Trophoblast cell (in vitro differentiated cells and primary cell): ENCODE measurements around the gene EXOC4.

Experiments used
- DNase-seq, 2 donors: peaks; one replicate each; pipeline ENCODE4 v3.0.0-alpha.2; 2016
- H2AFZ ChIP-seq: 2 replicates; pipeline ENCODE4 v1.6.1; 2013; ENCODE audit warnings: low read length, moderate library complexity, mild to moderate bottlenecking; ENCODE audit not compliant: insufficient read depth, poor library complexity
- H2AK5ac ChIP-seq: 2 replicates; pipeline ENCODE4 v1.6.1; 2013; ENCODE audit warnings: mild to moderate bottlenecking, low read length
- H2BK120ac ChIP-seq: 2 replicates; pipeline ENCODE4 v1.6.1; 2013; ENCODE audit warnings: low read length, mild to moderate bottlenecking, moderate library complexity; ENCODE audit not compliant: insufficient read depth, poor library complexity
- H2BK12ac ChIP-seq: 2 replicates; pipeline ENCODE4 v1.6.1; 2013; ENCODE audit warnings: mild to moderate bottlenecking, low read length, moderate library complexity
- H2BK5ac ChIP-seq: 2 replicates; pipeline ENCODE4 v1.6.1; 2013; ENCODE audit warnings: low read length, low read depth, moderate library complexity, mild to moderate bottlenecking; ENCODE audit not compliant: poor library complexity
- H3K14ac ChIP-seq: 2 replicates; pipeline ENCODE4 v1.6.1; 2013; ENCODE audit warnings: mild to moderate bottlenecking, low read length
- H3K18ac ChIP-seq: 2 replicates; pipeline ENCODE4 v1.6.1; 2013; ENCODE audit warnings: mild to moderate bottlenecking, low read length
- H3K23ac ChIP-seq: 2 replicates; pipeline ENCODE4 v1.6.1; 2013; ENCODE audit warnings: low read length
- H3K27ac ChIP-seq: 2 replicates; pipeline ENCODE4 v1.5.1; 2013; ENCODE audit warnings: low read depth, mild to moderate bottlenecking, inconsistent platforms, low read length, moderate library complexity
- H3K27me3 ChIP-seq: 2 replicates; pipeline ENCODE4 v1.6.1; 2013; ENCODE audit warnings: inconsistent platforms, mild to moderate bottlenecking, low read length, moderate library complexity; ENCODE audit not compliant: insufficient read depth
- H3K36me3 ChIP-seq, 2 experiments: 1 replicate in 1 of 2; 2 replicates in 1 of 2; pipeline ENCODE4 v1.6.1; 2013; ENCODE audit warnings: low read length in 2 of 2, mild to moderate bottlenecking in 2 of 2, moderate library complexity in 1 of 2; ENCODE audit not compliant: insufficient read depth in 2 of 2, control insufficient read depth in 1 of 2
- H3K4ac ChIP-seq: 2 replicates; pipeline ENCODE4 v1.6.1; 2013; ENCODE audit warnings: low read depth, mild to moderate bottlenecking, low read length, moderate library complexity
- H3K4me1 ChIP-seq, 2 experiments: 1 replicate in 1 of 2; 2 replicates in 1 of 2; pipeline ENCODE4 v1.6.1; 2013; ENCODE audit warnings: low read length in 2 of 2, mild to moderate bottlenecking in 2 of 2, moderate library complexity in 1 of 2; ENCODE audit not compliant: insufficient read depth in 2 of 2, control insufficient read depth in 1 of 2
- H3K4me2 ChIP-seq: 2 replicates; pipeline ENCODE4 v1.6.1; 2013; ENCODE audit warnings: inconsistent platforms, mild to moderate bottlenecking, low read length, moderate library complexity
- H3K4me3 ChIP-seq: 2 replicates; pipeline ENCODE4 v1.5.1; 2013; ENCODE audit warnings: mild to moderate bottlenecking, low read depth, low read length, inconsistent platforms
- H3K79me1 ChIP-seq: one replicate; pipeline ENCODE4 v1.6.1; 2013; ENCODE audit warnings: low read length
- H3K79me2 ChIP-seq: 2 replicates; pipeline ENCODE4 v1.6.1; 2013; ENCODE audit warnings: low read length, mild to moderate bottlenecking; ENCODE audit not compliant: control insufficient read depth, insufficient read depth, poor library complexity
- H3K9ac ChIP-seq: 2 replicates; pipeline ENCODE4 v1.6.1; 2013; ENCODE audit warnings: mild to moderate bottlenecking, low read length
- H3K9me3 ChIP-seq: 2 replicates; pipeline ENCODE4 v1.6.1; 2013; ENCODE audit warnings: low read depth, mild to moderate bottlenecking, control low read depth, inconsistent platforms, low read length; ENCODE audit not compliant: insufficient read depth
- H4K12ac ChIP-seq: 2 replicates; pipeline ENCODE4 v1.6.1; 2013; ENCODE audit warnings: low read depth, mild to moderate bottlenecking, low read length, moderate library complexity
- H4K8ac ChIP-seq: 2 replicates; pipeline ENCODE4 v1.6.1; 2013; ENCODE audit warnings: low read depth, mild to moderate bottlenecking, low read length, moderate library complexity
- H4K91ac ChIP-seq: one replicate; pipeline ENCODE4 v1.6.1; 2013; ENCODE audit warnings: low read depth, mild to moderate bottlenecking, low read length, moderate library complexity
- WGBS: extraction: QIAGEN DNeasy Blood & Tissue Kit; methylation state at CpG from one replicate; pipeline ENCODE4 v1.1.7; 2013; ENCODE audit warnings: missing lambda C conversion rate; ENCODE audit not compliant: insufficient read length, insufficient coverage; ENCODE audit errors: extremely low coverage; 5-methylcytosine and 5-hydroxymethylcytosine counted together

EXOC4 gene

DNA sequence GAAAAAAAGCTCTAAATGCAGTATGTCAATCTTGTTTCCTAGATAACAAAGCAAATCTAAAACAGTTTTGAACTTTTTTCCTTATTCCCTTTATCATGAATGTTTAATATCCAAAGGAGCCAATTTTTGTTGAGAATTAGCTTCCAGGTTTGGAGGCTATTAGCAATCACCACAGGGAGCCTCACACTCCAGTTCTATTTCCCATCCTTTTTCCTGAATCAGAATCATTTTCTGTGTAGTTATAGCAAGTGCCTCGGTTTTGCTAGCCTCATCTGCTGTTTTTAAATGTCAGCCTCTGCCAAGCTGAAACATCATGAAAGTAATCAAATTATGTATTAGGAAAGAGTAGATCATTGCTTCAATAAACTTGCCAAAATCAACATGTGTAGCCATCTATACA lies 516.8 kb downstream of the EXOC4 start:
- Histone ChIP-seq H3K27ac (no peak overlapping the region), H3K4me3 (no peak overlapping the region), H3K14ac (no peak overlapping the region), H4K8ac (no peak overlapping the region), H3K36me3 (no peaks in the 10 kb centered on the region), H3K4me1 (no peaks in the 10 kb centered on the region), H3K18ac (no peak overlapping the region), H3K4ac (no peak overlapping the region), H3K9ac (no peak overlapping the region), H4K91ac (no peak overlapping the region), H4K12ac (no peak overlapping the region), H2BK120ac (no peak overlapping the region), H3K27me3 (no peaks in the 10 kb centered on the region), H3K79me2 (no peaks in the 10 kb centered on the region), H3K23ac (no peak overlapping the region), H2BK5ac (no peak overlapping the region), H2AFZ (no peak overlapping the region), H2BK12ac (no peak overlapping the region), H3K9me3 (no peaks in the 10 kb centered on the region), H3K79me1 (no peaks in the 10 kb centered on the region), H3K4me2 (no peak overlapping the region), H2AK5ac (no peak overlapping the region)
- no peak for DNase-seq
- no CpG with 5 or more reads among the region's 1 CpG for WGBS

- Histone ChIP-seq H3K27me3 (no peaks in the 10 kb centered on the region), H2BK5ac (no peak overlapping the region), H3K4me1 (no peaks in the 10 kb centered on the region), H4K8ac (no peak overlapping the region), H3K14ac (no peak overlapping the region), H4K91ac (no peak overlapping the region), H2BK12ac (no peak overlapping the region), H3K4ac (no peak overlapping the region), H3K23ac (no peak overlapping the region), H3K27ac (no peak overlapping the region), H2AK5ac (no peak overlapping the region), H3K4me3 (no peak overlapping the region), H3K4me2 (no peak overlapping the region), H3K9ac (no peak overlapping the region), H3K79me2 (no peaks in the 10 kb centered on the region), H3K9me3 (no peaks in the 10 kb centered on the region), H2AFZ (no peak overlapping the region), H2BK120ac (no peak overlapping the region), H4K12ac (no peak overlapping the region), H3K36me3 (no peaks in the 10 kb centered on the region), H3K79me1 (no peaks in the 10 kb centered on the region), H3K18ac (no peak overlapping the region)
- no peak for DNase-seq
These were observed 518.1 kb downstream of the EXOC4 start for GRCh38 chr7:133770863-133771492.

DNA sequence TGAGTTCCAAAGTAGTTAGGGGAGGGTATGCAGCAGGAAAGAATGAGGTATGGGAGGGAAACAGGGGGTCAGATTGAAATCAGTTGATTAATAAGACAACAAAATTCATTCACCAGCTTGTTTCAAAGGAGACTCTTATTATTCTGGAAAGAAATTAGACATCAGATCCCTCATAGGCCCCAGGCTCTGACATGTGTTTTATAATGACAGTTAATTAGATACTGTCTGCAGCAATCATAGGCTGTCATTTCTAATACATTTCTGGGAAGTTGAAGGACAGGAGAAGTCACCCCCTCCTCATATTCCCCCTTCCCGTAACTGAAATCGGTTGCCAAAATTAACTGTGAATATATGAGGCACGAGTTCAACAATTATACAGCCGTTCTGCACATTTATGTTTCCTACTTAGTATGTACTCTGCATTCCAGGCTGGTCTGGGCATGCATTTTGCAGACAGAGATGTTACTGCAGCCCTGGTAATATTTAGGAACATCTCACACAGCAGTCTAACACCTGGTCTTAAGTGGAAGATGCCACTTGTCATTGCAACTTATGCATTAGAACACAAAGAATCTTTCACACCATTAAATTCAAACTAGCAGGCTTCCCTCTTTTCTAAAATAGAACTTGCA lies 519.0 kb downstream of the EXOC4 start:
- Histone ChIP-seq H2BK12ac (no peak overlapping the region), H4K91ac (no peak overlapping the region), H3K4ac (no peak overlapping the region), H4K12ac (no peak overlapping the region), H3K36me3 (no peaks in the 10 kb centered on the region), H3K27ac (no peak overlapping the region), H3K79me1 (no peaks in the 10 kb centered on the region), H3K27me3 (no peaks in the 10 kb centered on the region), H3K4me2 (no peak overlapping the region), H2AK5ac (no peak overlapping the region), H2BK5ac (no peak overlapping the region), H3K14ac (no peak overlapping the region), H3K9me3 (no peaks in the 10 kb centered on the region), H3K23ac (no peak overlapping the region), H3K9ac (no peak overlapping the region), H3K4me3 (no peak overlapping the region), H4K8ac (no peak overlapping the region), H2AFZ (no peak overlapping the region), H2BK120ac (no peak overlapping the region), H3K18ac (no peak overlapping the region), H3K79me2 (no peaks in the 10 kb centered on the region), H3K4me1 (no peaks in the 10 kb centered on the region)
- WGBS = no CpG with 5 or more reads among the region's 4 CpGs
- DNase-seq = no peak

DNA sequence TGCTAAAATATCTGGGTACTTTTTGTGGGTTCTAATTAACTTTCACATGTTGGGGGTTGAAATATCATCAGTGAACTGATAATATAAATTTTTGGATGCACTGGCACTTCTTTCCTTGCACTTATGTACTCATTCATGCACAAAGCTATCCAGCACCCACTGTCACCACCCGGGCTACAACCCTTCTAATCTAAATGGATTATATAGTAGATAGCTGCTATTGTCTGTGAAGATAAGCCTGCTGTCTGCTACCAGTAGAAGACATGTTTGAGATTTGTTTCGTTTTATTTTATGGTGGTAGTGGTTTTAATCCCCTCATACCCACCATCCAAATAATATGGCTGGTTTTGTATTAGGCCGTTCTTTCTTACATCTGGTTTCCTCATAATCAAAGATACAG lies 520.7 kb downstream of the EXOC4 start:
- Histone ChIP-seq H3K23ac (no peak overlapping the region), H3K9ac (no peak overlapping the region), H3K27me3 (no peaks in the 10 kb centered on the region), H3K9me3 (no peaks in the 10 kb centered on the region), H3K4ac (no peak overlapping the region), H3K79me1 (no peaks in the 10 kb centered on the region), H2AK5ac (no peak overlapping the region), H3K36me3 (no peaks in the 10 kb centered on the region), H3K4me1 (no peaks in the 10 kb centered on the region), H2AFZ (no peak overlapping the region), H3K4me2 (no peak overlapping the region), H3K79me2 (no peaks in the 10 kb centered on the region), H2BK5ac (no peak overlapping the region), H3K18ac (no peak overlapping the region), H2BK12ac (no peak overlapping the region), H3K4me3 (no peak overlapping the region), H3K14ac (no peak overlapping the region), H2BK120ac (no peak overlapping the region), H3K27ac (no peak overlapping the region), H4K91ac (no peak overlapping the region), H4K12ac (no peak overlapping the region), H4K8ac (no peak overlapping the region)
- no CpG with 5 or more reads among the region's 3 CpGs for WGBS
- DNase-seq = no peak
